Suprapubic skin (tissue), 4 donors: ENCODE data around the gene RFXANK. TPM values are rescaled to one million over a fixed set of nuclear protein-coding genes. Genes with fewer than 3 reads are reported as not detected.

ENCODE experiments used
- DNase-seq, 2 donors: peaks; one replicate each; pipeline ENCODE4 v3.0.0-alpha.2; 2019; ENCODE audit warnings: low spot score in 2 of 2
- H3K27ac ChIP-seq: fragments of 200-600 bp; sonication (generic); one replicate; pipeline ENCODE4 v1.5.1; 2019
- H3K27me3 ChIP-seq: fragments of 200-600 bp; sonication (generic); one replicate; pipeline ENCODE4 v1.5.1; 2019
- H3K36me3 ChIP-seq: fragments of 200-600 bp; sonication (generic); one replicate; pipeline ENCODE4 v1.5.1; 2019
- H3K4me1 ChIP-seq: fragments of 200-600 bp; sonication (generic); one replicate; pipeline ENCODE4 v1.5.1; 2019
- H3K4me3 ChIP-seq: fragments of 200-600 bp; sonication (generic); one replicate; pipeline ENCODE4 v1.5.1; 2019; ENCODE audit warnings: mild to moderate bottlenecking
- H3K9me3 ChIP-seq: fragments of 200-600 bp; sonication (generic); one replicate; pipeline ENCODE4 v1.5.1; 2019
- CTCF ChIP-seq, 2 donors: fragments of 200-600 bp in 1 of 2; fragments of 450-650 bp in 1 of 2; sonication (generic) in 1 of 2; IDR thresholded peaks; one replicate each; pipeline ENCODE4 v1.5.1; 2016 to 2019; ENCODE audit warnings: antibody characterized with exemption in 2 of 2, mild to moderate bottlenecking in 1 of 2, moderate library complexity in 1 of 2
- EP300 ChIP-seq: sonication (generic); formaldehyde crosslinking; IDR thresholded peaks from one replicate; pipeline ENCODE4 v1.6.1; 2017; ENCODE audit warnings: antibody characterized with exemption
- POLR2A ChIP-seq, 2 donors: fragments of 450-650 bp; IDR thresholded peaks; one replicate each; pipeline ENCODE4 v1.6.1; 2017; ENCODE audit warnings: antibody characterized with exemption in 2 of 2, mild to moderate bottlenecking in 2 of 2, moderate library complexity in 2 of 2
- POLR2AphosphoS5 ChIP-seq, 3 donors: sonication (generic); formaldehyde crosslinking; IDR thresholded peaks; one replicate each; pipeline ENCODE4 v1.6.1; 2017; ENCODE audit warnings: antibody characterized with exemption in 3 of 3
- whole genome bisulfite sequencing: methylation state at CpG from one replicate; pipeline ENCODE4 v1.1.5; 2018; 5-methylcytosine and 5-hydroxymethylcytosine counted together
- total RNA-seq, 4 donors: library from RNA; depleted of rRNA; stranded (reverse); fragments of >200 nt; gene quantifications; one replicate each; pipeline ENCODE4 v1.1.0, GENCODE V29; 2016

The RFXANK gene
- total RNA-seq, 4 donors from 2014 or later = 37.9 to 47.6 (median 45.7) TPM

DNA sequence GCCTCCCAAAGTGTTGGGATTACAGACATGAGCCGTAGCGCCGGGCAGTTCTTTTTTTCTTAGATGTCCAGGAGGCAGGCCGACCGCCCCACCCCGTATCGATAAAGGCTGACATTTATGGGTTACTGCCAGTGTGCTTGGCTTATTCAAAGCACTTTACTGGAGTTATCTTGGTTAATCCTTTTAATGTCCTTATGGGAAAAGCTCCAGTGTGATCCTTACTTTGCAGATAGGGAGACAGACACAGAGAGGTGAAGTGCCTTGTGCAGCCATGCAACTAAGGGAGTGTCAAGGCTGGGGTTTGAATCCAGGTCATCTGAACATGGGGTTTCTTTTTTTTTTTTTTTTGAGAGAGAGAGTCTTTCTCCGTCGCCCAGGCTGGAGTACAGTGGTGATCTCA, 38.9 kb downstream of the RFXANK start:
- DNase-seq = no peak
- Histone ChIP-seq H3K27me3 (peaks cover 39% of the 10 kb centered on the region), H3K4me3 (no peak overlapping the region), H3K4me1 (no peaks in the 10 kb centered on the region), H3K9me3 (peaks cover 11% of the 10 kb centered on the region), H3K36me3 (no peaks in the 10 kb centered on the region), H3K27ac (no peak overlapping the region)
- 84% methylated on average over 9 of the region's 9 CpGs for WGBS
- TF ChIP-seq CTCF (IDR thresholded peaks at IDR 0.05) (no peak), EP300 (no peak), POLR2A (IDR thresholded peaks at IDR 0.05) (no peak), POLR2AphosphoS5 (IDR thresholded peaks at IDR 0.05) (no peak)

- Histone ChIP-seq H3K27me3 (peaks cover 26% of the 10 kb centered on the region), H3K4me3 (no peak overlapping the region), H3K36me3 (no peaks in the 10 kb centered on the region), H3K4me1 (no peaks in the 10 kb centered on the region), H3K27ac (no peak overlapping the region), H3K9me3 (peaks cover 11% of the 10 kb centered on the region)
- whole genome bisulfite sequencing = 65% methylated on average over 12 of the region's 19 CpGs
- no peak for TF ChIP-seq EP300
- TF ChIP-seq POLR2AphosphoS5 (IDR thresholded peaks at IDR 0.05) = no peak
- no peak for TF ChIP-seq POLR2A (IDR thresholded peaks at IDR 0.05)
- no peak for DNase-seq
Measured at GRCh38 chr19:19232261-19232721, 40.2 kb downstream of the RFXANK start.

GRCh38 chr19:19234220-19234816, 42.3 kb downstream of the RFXANK start:
- Histone ChIP-seq H3K27me3 (peaks cover 15% of the 10 kb centered on the region), H3K9me3 (peaks cover 11% of the 10 kb centered on the region), H3K36me3 (no peaks in the 10 kb centered on the region), H3K27ac (no peak overlapping the region), H3K4me1 (no peaks in the 10 kb centered on the region), H3K4me3 (no peak overlapping the region)
- no peak for DNase-seq
- WGBS = 87% methylated on average over 2 of the region's 2 CpGs
- no peak for TF ChIP-seq EP300
- TF ChIP-seq CTCF (IDR thresholded peaks at IDR 0.05) = no peak
- TF ChIP-seq POLR2AphosphoS5 (IDR thresholded peaks at IDR 0.05) = no peak

GRCh38 chr19:19236173-19236572, 44.1 kb downstream of the RFXANK start:
- Histone ChIP-seq H3K4me1 (no peaks in the 10 kb centered on the region), H3K36me3 (no peaks in the 10 kb centered on the region), H3K9me3 (peaks cover 11% of the 10 kb centered on the region), H3K4me3 (no peak overlapping the region), H3K27ac (no peak overlapping the region), H3K27me3 (peaks cover 31% of the 10 kb centered on the region)
- DNase-seq = no peak
- no peak for TF ChIP-seq POLR2A (IDR thresholded peaks at IDR 0.05)
- no peak for TF ChIP-seq CTCF (IDR thresholded peaks at IDR 0.05)
- TF ChIP-seq EP300 = no peak
- TF ChIP-seq POLR2AphosphoS5 (IDR thresholded peaks at IDR 0.05) = no peak

GRCh38 chr19:19238126-19238894, 46.3 kb downstream of the RFXANK start:
- Histone ChIP-seq H3K36me3 (no peaks in the 10 kb centered on the region), H3K27ac (no peak overlapping the region)
- WGBS = 86% methylated on average over 16 of the region's 18 CpGs

More at GRCh38 chr19:19238126-19238894, 46.3 kb downstream of the RFXANK start:
- peaks cover 23% of the 10 kb centered on the region for H3K27me3 ChIP-seq
- no peak for DNase-seq
- H3K9me3 ChIP-seq = peaks cover 11% of the 10 kb centered on the region
- no peak overlapping the region for H3K4me3 ChIP-seq
- no peaks in the 10 kb centered on the region for H3K4me1 ChIP-seq
- no peak for TF ChIP-seq POLR2AphosphoS5 (IDR thresholded peaks at IDR 0.05)
- TF ChIP-seq POLR2A (IDR thresholded peaks at IDR 0.05) = no peak
- no peak for TF ChIP-seq CTCF (IDR thresholded peaks at IDR 0.05)
- TF ChIP-seq EP300 = no peak
